ENCODE data around the gene NCAPD2. TPM values are rescaled to one million over a fixed set of nuclear protein-coding genes. Genes with fewer than 3 reads are reported as not detected.
A peak's percentile ranks its signal among the peaks of the same experiment; 100 is the strongest.
"Not testable (repeated sequence)": the region's sequence is repeated elsewhere in the genome, so short reads cannot be mapped to it uniquely, and the experiment has no call there.

Gene NCAPD2
- total RNA-seq, 2 donors from 2014 or later: 90.3 to 150 TPM

- DNase-seq: peak; percentile 82
- peaks cover 61% of the 10 kb centered on the region for H3K36me3 ChIP-seq (ENCODE audit: control insufficient read depth, insufficient read depth, low read length)
- H3K27ac Mint-ChIP-seq: peak overlapping the region; percentile 79
Measured at GRCh38 chr12:6558014-6558760, 64.3 kb downstream of the NCAPD2 start.

GRCh38 chr12:6559500-6559899, 65.6 kb downstream of the NCAPD2 start:
- Mint-ChIP-seq H3K9me3 (no peaks in the 10 kb centered on the region), H3K27ac (no peak overlapping the region), H3K4me1 (peaks cover 7% of the 10 kb centered on the region), H3K27me3 (ENCODE audit: insufficient read depth) (no peaks in the 10 kb centered on the region), H3K36me3 (ENCODE audit: low read depth) (peaks cover 74% of the 10 kb centered on the region), H3K4me3 (no peak overlapping the region)
- TF ChIP-seq CTCF (conservative IDR thresholded peaks at IDR 0.05): no peak
- Histone ChIP-seq H3K4me1 (ENCODE audit: control insufficient read depth, insufficient read depth, low read length) (no peaks in the 10 kb centered on the region), H3K27ac (ENCODE audit: low read depth, low read length) (no peak overlapping the region), H3K9me3 (ENCODE audit: control insufficient read depth, low read length) (no peaks in the 10 kb centered on the region), H3K27me3 (ENCODE audit: control insufficient read depth, insufficient read depth, low read length, poor library complexity, severe bottlenecking) (no peaks in the 10 kb centered on the region), H3K36me3 (ENCODE audit: control insufficient read depth, insufficient read depth, low read length) (peaks cover 70% of the 10 kb centered on the region), H3K4me3 (ENCODE audit: low read length) (no peak overlapping the region), H3K9ac (ENCODE audit: extremely low read depth, low read length, poor library complexity, severe bottlenecking) (no peak overlapping the region)
- no peak for DNase-seq
- WGBS, 2 experiments (ENCODE audit: insufficient coverage in 1 of 2, insufficient read length in 1 of 2): 90% methylated on average over 1 of the region's 1 CpG; no CpG with 5 or more reads in 1 of the 2 experiments

More at GRCh38 chr12:6558014-6558760, 64.3 kb downstream of the NCAPD2 start:
- H3K27me3 Mint-ChIP-seq (ENCODE audit: insufficient read depth); H3K9me3 Mint-ChIP-seq; H3K9me3 ChIP-seq (ENCODE audit: control insufficient read depth, low read length); H3K4me3 Mint-ChIP-seq; H3K4me3 ChIP-seq (ENCODE audit: low read length); H3K9ac ChIP-seq (ENCODE audit: extremely low read depth, low read length, poor library complexity, severe bottlenecking); H3K4me1 ChIP-seq (ENCODE audit: control insufficient read depth, insufficient read depth, low read length); H3K27me3 ChIP-seq (ENCODE audit: control insufficient read depth, insufficient read depth, low read length, poor library complexity, severe bottlenecking); H3K27ac ChIP-seq (ENCODE audit: low read depth, low read length): not testable (repeated sequence)
- Mint-ChIP-seq H3K4me1 (peaks cover 19% of the 10 kb centered on the region), H3K36me3 (ENCODE audit: low read depth) (peaks cover 64% of the 10 kb centered on the region)
- TF ChIP-seq CTCF (conservative IDR thresholded peaks at IDR 0.05): peak; percentile 90
- WGBS, 2 experiments (ENCODE audit: insufficient coverage in 1 of 2, insufficient read length in 1 of 2): 82 to 87% methylated on average over 6 to 14 of the region's 14 CpGs

- Histone ChIP-seq H3K4me1 (ENCODE audit: control insufficient read depth, insufficient read depth, low read length) (no peaks in the 10 kb centered on the region), H3K27ac (ENCODE audit: low read depth, low read length) (no peak overlapping the region), H3K27me3 (ENCODE audit: control insufficient read depth, insufficient read depth, low read length, poor library complexity, severe bottlenecking) (no peaks in the 10 kb centered on the region), H3K9me3 (ENCODE audit: control insufficient read depth, low read length) (no peaks in the 10 kb centered on the region), H3K36me3 (ENCODE audit: control insufficient read depth, insufficient read depth, low read length) (peaks cover 81% of the 10 kb centered on the region), H3K9ac (ENCODE audit: extremely low read depth, low read length, poor library complexity, severe bottlenecking) (no peak overlapping the region), H3K4me3 (ENCODE audit: low read length) (no peak overlapping the region)
- no peak overlapping the region for H3K27ac Mint-ChIP-seq
- H3K4me1 Mint-ChIP-seq: no peaks in the 10 kb centered on the region
- no peaks in the 10 kb centered on the region for H3K27me3 Mint-ChIP-seq (ENCODE audit: insufficient read depth)
- no peak for TF ChIP-seq CTCF (conservative IDR thresholded peaks at IDR 0.05)
- no peaks in the 10 kb centered on the region for H3K9me3 Mint-ChIP-seq
- H3K36me3 Mint-ChIP-seq (ENCODE audit: low read depth): peaks cover 86% of the 10 kb centered on the region
- no peak for DNase-seq
- 95 to 96% methylated on average over 10 to 13 of the region's 13 CpGs for whole genome bisulfite sequencing, 2 experiments (ENCODE audit: insufficient coverage in 1 of 2, insufficient read length in 1 of 2)
- H3K4me3 Mint-ChIP-seq: no peak overlapping the region
Measured at GRCh38 chr12:6560501-6561205, 66.8 kb downstream of the NCAPD2 start.
